Uterus (tissue), 4 donors: ENCODE results near the gene STK33. TPM values are rescaled to one million over a fixed set of nuclear protein-coding genes. Genes with fewer than 3 reads are reported as not detected.
"Not testable (repeated sequence)": the region's sequence is repeated elsewhere in the genome, so short reads cannot be mapped to it uniquely, and the experiment has no call there.

Source experiments
- DNase-seq, 2 donors: peaks; one replicate each; pipeline ENCODE4 v3.0.0-alpha.2; 2019 to 2020
- H3K27ac ChIP-seq, 2 donors: fragments of 200-600 bp; sonication (generic); 1 replicate in 1 of 2; 2 replicates in 1 of 2; pipeline ENCODE4 v1.5.1; 2016 to 2018
- H3K27me3 ChIP-seq, 2 donors: fragments of 200-600 bp; sonication (generic); one replicate each; pipeline ENCODE4 v1.5.1; 2018 to 2019; ENCODE audit warnings: control low read depth in 1 of 2
- H3K36me3 ChIP-seq, 2 donors: fragments of 200-600 bp; sonication (generic); one replicate each; pipeline ENCODE4 v1.5.1; 2019; ENCODE audit warnings: control low read depth in 1 of 2
- H3K4me1 ChIP-seq, 2 donors: fragments of 200-600 bp; sonication (generic); one replicate each; pipeline ENCODE4 v1.5.1; 2018 to 2019; ENCODE audit warnings: control low read depth in 1 of 2
- H3K4me3 ChIP-seq, 2 donors: fragments of 200-600 bp; sonication (generic); 1 replicate in 1 of 2; 2 replicates in 1 of 2; pipeline ENCODE4 v1.5.1; 2018 to 2019; ENCODE audit warnings: mild to moderate bottlenecking in 1 of 2
- H3K9me3 ChIP-seq, 2 donors: fragments of 200-600 bp; sonication (generic); one replicate each; pipeline ENCODE4 v1.5.1; 2019; ENCODE audit warnings: control low read depth in 1 of 2
- CTCF ChIP-seq, 4 experiments: fragments of 200-600 bp in 2 of 4; fragments of 450-650 bp in 2 of 4; sonication (generic) in 2 of 4; IDR thresholded peaks; one replicate each; pipeline ENCODE4 v1.5.1; 2016 to 2019; ENCODE audit warnings: antibody characterized with exemption in 4 of 4, mild to moderate bottlenecking in 2 of 4, moderate library complexity in 1 of 4
- POLR2A ChIP-seq, 2 donors: fragments of 450-650 bp; IDR thresholded peaks; one replicate each; pipeline ENCODE4 v1.6.1; 2016; ENCODE audit warnings: antibody characterized with exemption in 2 of 2, mild to moderate bottlenecking in 1 of 2, moderate library complexity in 1 of 2
- intact Hi-C: fragments of 100-400 bp; cut with DNase I; formaldehyde crosslinking; loops from one replicate; pipeline ENCODE4 v1.15.1; 2023; ENCODE audit warnings: low total_unique reads
- total RNA-seq, 4 donors: library from RNA; depleted of rRNA in 3 of 4; stranded (reverse); fragments of >200 nt in 3 of 4; gene quantifications; one replicate each; pipeline versions ENCODE4 v1.1.0 to v1.2.4, GENCODE V29; 2014 to 2023
- donor health status: DM: yes; HTN: yes; CAD: no.

STK33 gene
- total RNA-seq, 4 donors from 2014 or later = 12.4 to 30.7 (median 30.2) TPM

GRCh38 chr11:8484251-8484650, 109.8 kb downstream of the STK33 start:
- no peak overlapping the region for H3K4me3 ChIP-seq
- no peaks in the 10 kb centered on the region for H3K27me3 ChIP-seq
- no peak overlapping the region for H3K27ac ChIP-seq
- H3K9me3 ChIP-seq = no peaks in the 10 kb centered on the region
- DNase-seq = no peak
- TF ChIP-seq POLR2A (IDR thresholded peaks at IDR 0.05) = no peak
- H3K36me3 ChIP-seq = no peaks in the 10 kb centered on the region
- no peaks in the 10 kb centered on the region for H3K4me1 ChIP-seq
- intact Hi-C loops = no loop called here

DNA sequence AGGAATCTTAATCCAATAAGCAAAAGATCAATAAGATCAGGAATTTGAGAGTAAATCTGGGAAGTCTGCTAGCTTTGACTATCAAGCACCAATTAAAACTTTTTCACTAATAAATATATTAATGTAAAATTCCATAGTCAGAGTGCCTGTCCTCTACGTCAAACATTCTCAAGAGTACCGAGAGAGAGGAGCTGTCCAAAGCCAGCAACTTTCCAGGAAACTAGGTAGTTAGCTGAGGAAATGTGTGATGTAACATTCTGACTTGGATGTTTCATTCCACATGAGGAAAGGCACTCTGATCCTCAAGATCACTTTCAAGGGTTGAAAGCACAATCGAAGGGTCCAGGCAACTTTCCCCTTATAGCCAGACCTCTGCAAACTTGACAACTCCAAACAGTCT, 113.2 kb downstream of the STK33 start:
- H3K4me3 ChIP-seq = no peak overlapping the region
- no peaks in the 10 kb centered on the region for H3K27me3 ChIP-seq
- H3K36me3 ChIP-seq = no peaks in the 10 kb centered on the region
- intact Hi-C loops = no loop called here
- DNase-seq = no peak
- TF ChIP-seq CTCF (IDR thresholded peaks at IDR 0.05) = no peak
- no peak for TF ChIP-seq POLR2A (IDR thresholded peaks at IDR 0.05)
- no peaks in the 10 kb centered on the region for H3K4me1 ChIP-seq
- H3K27ac ChIP-seq = no peak overlapping the region
- no peaks in the 10 kb centered on the region for H3K9me3 ChIP-seq

DNA sequence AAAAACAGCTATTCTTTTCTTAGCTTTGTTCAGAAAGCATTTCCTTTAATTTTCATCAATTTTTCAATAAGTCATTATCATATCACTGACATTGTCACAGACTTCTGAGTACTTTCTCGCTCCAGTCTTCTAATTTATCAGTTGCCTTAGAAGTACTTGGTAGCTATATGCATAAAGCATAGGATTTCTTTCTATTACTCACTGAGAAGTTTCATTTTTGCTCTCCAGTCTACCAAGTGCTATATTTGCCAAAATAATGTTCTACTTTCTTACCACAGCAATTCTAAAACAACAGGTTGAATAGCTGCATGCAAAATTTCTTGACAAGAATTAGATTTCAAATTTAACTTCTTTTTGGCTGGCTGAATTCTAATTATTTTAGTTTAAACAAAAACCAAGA, 116.3 kb downstream of the STK33 start:
- Histone ChIP-seq H3K9me3 (no peaks in the 10 kb centered on the region), H3K36me3 (no peaks in the 10 kb centered on the region), H3K27me3 (no peaks in the 10 kb centered on the region), H3K27ac (no peak overlapping the region), H3K4me1 (no peaks in the 10 kb centered on the region), H3K4me3 (no peak overlapping the region)
- intact Hi-C loops = no loop called here
- DNase-seq = no peak
- TF ChIP-seq POLR2A (IDR thresholded peaks at IDR 0.05) (no peak), CTCF (IDR thresholded peaks at IDR 0.05) (no peak)

DNA sequence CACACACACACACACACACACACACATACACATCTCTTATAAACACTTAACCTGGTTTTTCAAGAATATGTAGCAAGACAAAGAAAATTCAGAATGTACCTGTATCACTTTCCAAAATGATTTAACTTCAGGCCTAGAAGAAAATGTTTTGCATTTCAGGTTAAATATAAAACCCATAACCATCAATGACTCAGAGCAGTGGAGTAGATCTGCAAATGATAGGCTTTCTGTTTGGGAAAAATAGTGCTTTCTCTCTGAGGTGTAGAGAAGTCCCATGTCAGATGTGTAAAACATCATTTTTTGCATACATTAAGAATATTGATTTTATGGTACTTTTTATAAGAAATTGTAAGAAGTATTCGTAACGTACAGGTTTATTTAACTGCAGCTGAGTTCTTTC, 116.9 kb downstream of the STK33 start:
- intact Hi-C loops = no loop called here
- Histone ChIP-seq H3K9me3 (no peaks in the 10 kb centered on the region), H3K36me3 (no peaks in the 10 kb centered on the region), H3K27me3 (no peaks in the 10 kb centered on the region), H3K27ac (no peak overlapping the region), H3K4me1 (no peaks in the 10 kb centered on the region), H3K4me3 (no peak overlapping the region)
- DNase-seq = no peak
- TF ChIP-seq CTCF (IDR thresholded peaks at IDR 0.05) (no peak), POLR2A (IDR thresholded peaks at IDR 0.05) (no peak)

DNA sequence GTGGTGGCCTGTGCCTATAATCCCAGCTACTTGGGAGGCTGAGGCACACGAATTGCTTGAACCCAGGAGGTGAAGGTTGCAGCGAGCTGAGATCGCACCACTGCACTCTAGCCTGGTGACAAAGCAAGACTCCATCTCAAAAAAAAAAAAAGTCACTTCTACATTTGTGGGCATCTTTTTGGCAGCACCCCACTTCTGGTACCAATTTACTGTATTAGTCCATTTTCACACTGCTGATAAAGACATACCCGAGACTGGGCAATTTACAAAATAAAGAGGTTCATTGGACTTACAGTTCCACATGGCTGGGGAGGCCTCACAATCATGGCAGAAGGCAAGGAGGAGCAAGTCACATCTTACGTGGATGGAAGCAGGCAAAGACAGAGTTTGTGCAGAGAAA, 126.2 kb downstream of the STK33 start:
- intact Hi-C loops, H3K4me3 ChIP-seq, H3K9me3 ChIP-seq: not testable (repeated sequence)

GRCh38 chr11:8467356-8467755, 126.7 kb downstream of the STK33 start:
- intact Hi-C loops, H3K9me3 ChIP-seq, H3K4me3 ChIP-seq, H3K36me3 ChIP-seq, H3K27ac ChIP-seq, DNase-seq, H3K27me3 ChIP-seq, H3K4me1 ChIP-seq: not testable (repeated sequence)

More for the DNA sequence above, 126.2 kb downstream of the STK33 start:
- not testable (repeated sequence) for DNase-seq, H3K27ac ChIP-seq, H3K36me3 ChIP-seq, H3K4me1 ChIP-seq, H3K27me3 ChIP-seq

DNA sequence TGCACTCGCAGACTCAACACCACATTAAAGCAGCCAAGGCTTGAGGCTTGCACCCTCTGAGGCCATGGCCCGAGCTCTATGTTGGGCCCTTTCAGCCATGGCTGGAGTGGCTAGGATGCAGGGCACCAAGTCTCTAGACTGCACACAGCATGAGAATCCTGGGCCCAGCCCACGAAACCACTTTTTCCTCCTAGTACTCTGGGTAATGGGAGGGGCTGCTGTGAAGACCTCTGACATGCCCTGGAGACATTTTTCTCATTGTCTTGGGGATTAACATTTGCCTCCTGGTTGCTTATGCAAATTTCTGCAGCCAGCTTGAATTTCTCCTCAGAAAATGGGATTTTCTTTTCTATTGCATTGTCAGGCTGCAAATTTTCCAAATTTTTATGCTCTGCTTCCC, 127.1 kb downstream of the STK33 start:
- H3K4me3 ChIP-seq, H3K36me3 ChIP-seq, H3K27me3 ChIP-seq, intact Hi-C loops, H3K27ac ChIP-seq, H3K9me3 ChIP-seq, H3K4me1 ChIP-seq, DNase-seq: not testable (repeated sequence)
